ENCODE measurements around the gene EPN2.

DNA sequence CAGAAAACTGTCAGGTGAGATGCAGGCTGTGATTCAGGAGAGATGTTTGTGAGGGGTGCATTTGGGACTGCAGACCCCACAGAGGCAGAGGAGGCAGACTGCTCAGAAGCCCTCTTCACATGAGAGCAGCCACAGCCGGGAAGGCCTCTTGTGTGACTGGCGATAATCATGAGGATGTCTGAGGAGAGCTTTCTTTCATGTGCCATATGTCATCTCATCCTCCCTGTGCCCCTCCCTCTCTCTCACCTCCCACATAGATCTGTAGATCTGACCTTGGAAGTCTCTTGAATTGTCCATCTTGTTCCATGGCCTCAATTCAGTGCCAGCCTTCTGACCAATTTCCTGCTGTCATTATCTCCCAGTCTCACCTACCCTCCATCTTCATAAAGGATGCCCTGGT, 50.5 kb downstream of the EPN2 start:
- TF ChIP-seq CTCF (conservative IDR thresholded peaks at IDR 0.05) (no peak), EZH2 (IDR thresholded peaks at IDR 0.05; ENCODE audit: low read depth) (no peak)

Data from PC-9 (cell line).